ENCODE results near the gene TSPO2.

GRCh38 chr6:41061196-41061726 is 19.0 kb downstream of the TSPO2 start:
- TF ChIP-seq CTCF (IDR thresholded peaks at IDR 0.05): no peak
- no peak for TF ChIP-seq POLR2A (IDR thresholded peaks at IDR 0.05)
- TF ChIP-seq POLR2AphosphoS5 (IDR thresholded peaks at IDR 0.05): no peak
